GM23248 (cell line): ENCODE results near the gene KIF26A. TPM values are rescaled to one million over a fixed set of nuclear protein-coding genes. Genes with fewer than 3 reads are reported as not detected.

Experiments used
- DNase-seq: peaks from one replicate; pipeline ENCODE4 v3.0.0-alpha.2; 2015
- H2AFZ ChIP-seq: fragments of 200-600 bp; sonication (generic); 2 replicates; pipeline ENCODE4 v1.6.1; 2016; ENCODE audit warnings: antibody characterized with exemption
- H3F3A ChIP-seq: fragments of 200-600 bp; sonication (generic); 2 replicates; pipeline ENCODE4 v1.6.1; 2016; ENCODE audit warnings: mild to moderate bottlenecking, antibody characterized with exemption, mixed run types; ENCODE audit not compliant: insufficient read depth
- H3K27ac ChIP-seq: fragments of 200-600 bp; sonication (generic); 2 replicates; pipeline ENCODE4 v1.5.1; 2016; ENCODE audit warnings: mild to moderate bottlenecking
- H3K27me3 ChIP-seq: fragments of 200-600 bp; sonication (generic); replicated peaks from 2 replicates; pipeline ENCODE4 v1.6.1; 2016; ENCODE audit warnings: mild to moderate bottlenecking; ENCODE audit not compliant: insufficient read depth
- H3K36me3 ChIP-seq: fragments of 200-600 bp; sonication (generic); 2 replicates; pipeline ENCODE4 v1.6.1; 2016; ENCODE audit warnings: low read depth, mild to moderate bottlenecking
- H3K4me1 ChIP-seq: fragments of 200-600 bp; sonication (generic); 2 replicates; pipeline ENCODE4 v1.6.1; 2016; ENCODE audit warnings: mild to moderate bottlenecking; ENCODE audit not compliant: insufficient read depth
- H3K4me2 ChIP-seq: fragments of 200-600 bp; sonication (generic); one replicate; pipeline ENCODE4 v1.6.1; 2016; ENCODE audit warnings: mild to moderate bottlenecking; ENCODE audit not compliant: unreplicated experiment
- H3K4me3 ChIP-seq: fragments of 200-600 bp; sonication (generic); 2 replicates; pipeline ENCODE4 v1.5.1; 2016; ENCODE audit warnings: mild to moderate bottlenecking
- H3K79me2 ChIP-seq: fragments of 200-600 bp; sonication (generic); 2 replicates; pipeline ENCODE4 v1.6.1; 2016; ENCODE audit warnings: mild to moderate bottlenecking; ENCODE audit not compliant: insufficient read depth
- H3K9ac ChIP-seq: fragments of 200-600 bp; sonication (generic); 2 replicates; pipeline ENCODE4 v1.6.1; 2016; ENCODE audit warnings: mild to moderate bottlenecking
- H3K9me2 ChIP-seq: fragments of 200-600 bp; sonication (generic); 2 replicates; pipeline ENCODE4 v1.6.1; 2016; ENCODE audit warnings: mixed run types, mild to moderate bottlenecking, moderate library complexity; ENCODE audit not compliant: insufficient read depth
- H3K9me3 ChIP-seq: fragments of 200-600 bp; sonication (generic); one replicate; pipeline ENCODE4 v1.6.1; 2017; ENCODE audit warnings: low read depth
- H4K20me1 ChIP-seq: fragments of 200-600 bp; sonication (generic); 2 replicates; pipeline ENCODE4 v1.6.0; 2016; ENCODE audit not compliant: insufficient read depth
- EZH2 ChIP-seq: fragments of 200-600 bp; sonication (generic); IDR thresholded peaks from 2 replicates; pipeline ENCODE4 v1.6.1; 2018; ENCODE audit warnings: antibody characterized with exemption, mild to moderate bottlenecking; ENCODE audit not compliant: insufficient read depth, poor library complexity, severe bottlenecking
- EZH2phosphoT487 ChIP-seq: fragments of 200-600 bp; sonication (generic); IDR thresholded peaks from 2 replicates; pipeline ENCODE4 v1.6.1; 2018; ENCODE audit warnings: antibody characterized with exemption, moderate library complexity, mild to moderate bottlenecking, low read depth; ENCODE audit not compliant: insufficient read depth
- WGBS, 2 experiments: methylation state at CpG; one replicate each; pipeline ENCODE4 v1.1.6; 2015 to 2017; ENCODE audit warnings: low lambda C conversion rate in 2 of 2, low coverage in 1 of 2; ENCODE audit errors: missing lambda C conversion rate in 2 of 2; 5-methylcytosine and 5-hydroxymethylcytosine counted together
- in situ Hi-C: fragments of 300-500 bp; cut with MboI; formaldehyde crosslinking; loops from 2 replicates; pipeline ENCODE4 v1.15.0; 2020
- polyA plus RNA-seq: library from polyadenylated mRNA; unstranded; fragments of >200 nt; fragmentation: Nextera tagmentation; extraction: Ambion mirVana; gene quantifications from 2 replicates; pipeline ENCODE4 v1.2.1, GENCODE V29; 2016
- total RNA-seq: library from RNA; depleted of rRNA; stranded (reverse); fragments of >200 nt; shearing (Covaris generic); gene quantifications from 2 replicates; pipeline ENCODE4 v1.2.3, GENCODE V29; 2014

Gene KIF26A
- total and polyA plus RNA-seq, 2 experiments from 2014 or later: not detected

DNA sequence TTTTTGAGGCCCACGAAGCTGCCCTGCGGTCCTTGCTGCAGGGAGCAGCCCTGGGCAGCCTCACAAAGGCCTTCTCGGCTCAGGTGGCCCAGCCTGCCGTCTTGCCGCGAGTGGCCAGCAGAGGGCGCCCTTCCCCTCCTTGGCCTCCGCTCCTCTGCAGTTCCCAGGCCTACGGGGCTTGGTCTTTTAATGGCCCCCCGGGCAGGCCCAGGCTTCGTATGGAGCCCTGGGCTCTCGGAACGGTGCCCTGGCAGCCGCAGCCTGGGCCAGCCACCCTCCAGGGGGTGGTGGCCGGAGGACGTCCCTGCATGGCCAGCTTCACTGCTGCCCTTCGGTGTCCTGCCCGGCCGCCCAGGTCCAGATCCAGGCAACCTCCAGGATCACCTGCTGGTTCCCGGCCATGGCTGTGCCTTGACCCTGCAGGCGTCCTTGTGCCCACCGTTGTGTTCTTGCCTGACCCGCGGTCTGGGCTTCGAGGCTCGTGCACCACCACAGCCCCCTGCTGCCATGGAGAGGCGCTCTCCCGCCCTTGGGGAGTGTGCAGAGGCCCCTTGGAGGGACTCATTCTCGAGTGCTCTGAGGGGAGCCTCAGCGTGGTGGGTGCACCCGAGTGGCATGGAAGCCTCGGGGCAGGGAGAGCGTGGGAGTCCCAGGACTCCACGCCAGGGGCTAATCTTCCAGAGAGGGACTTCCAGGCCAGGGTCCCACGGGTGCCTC, 43.5 kb upstream of the KIF26A start:
- TF ChIP-seq EZH2phosphoT487 (no peak), EZH2 (no peak)
- no peaks in the 10 kb centered on the region for H3K4me1 ChIP-seq
- no peaks in the 10 kb centered on the region for H3K27me3 ChIP-seq
- H3K9me3 ChIP-seq: no peaks in the 10 kb centered on the region
- peak; percentile 55 for DNase-seq
- in situ Hi-C loops: no loop called here
- no peaks in the 10 kb centered on the region for H3F3A ChIP-seq
- no peak overlapping the region for H2AFZ ChIP-seq
- H3K9me2 ChIP-seq: no peaks in the 10 kb centered on the region
- H4K20me1 ChIP-seq: no peaks in the 10 kb centered on the region
- H3K4me3 ChIP-seq: no peak overlapping the region
- no peak overlapping the region for H3K9ac ChIP-seq
- H3K4me2 ChIP-seq: no peak overlapping the region
- H3K36me3 ChIP-seq: no peaks in the 10 kb centered on the region
- H3K79me2 ChIP-seq: no peaks in the 10 kb centered on the region
- WGBS, 2 experiments: 33% methylated on average over 31 to 32 of the region's 35 CpGs
- no peak overlapping the region for H3K27ac ChIP-seq

DNA sequence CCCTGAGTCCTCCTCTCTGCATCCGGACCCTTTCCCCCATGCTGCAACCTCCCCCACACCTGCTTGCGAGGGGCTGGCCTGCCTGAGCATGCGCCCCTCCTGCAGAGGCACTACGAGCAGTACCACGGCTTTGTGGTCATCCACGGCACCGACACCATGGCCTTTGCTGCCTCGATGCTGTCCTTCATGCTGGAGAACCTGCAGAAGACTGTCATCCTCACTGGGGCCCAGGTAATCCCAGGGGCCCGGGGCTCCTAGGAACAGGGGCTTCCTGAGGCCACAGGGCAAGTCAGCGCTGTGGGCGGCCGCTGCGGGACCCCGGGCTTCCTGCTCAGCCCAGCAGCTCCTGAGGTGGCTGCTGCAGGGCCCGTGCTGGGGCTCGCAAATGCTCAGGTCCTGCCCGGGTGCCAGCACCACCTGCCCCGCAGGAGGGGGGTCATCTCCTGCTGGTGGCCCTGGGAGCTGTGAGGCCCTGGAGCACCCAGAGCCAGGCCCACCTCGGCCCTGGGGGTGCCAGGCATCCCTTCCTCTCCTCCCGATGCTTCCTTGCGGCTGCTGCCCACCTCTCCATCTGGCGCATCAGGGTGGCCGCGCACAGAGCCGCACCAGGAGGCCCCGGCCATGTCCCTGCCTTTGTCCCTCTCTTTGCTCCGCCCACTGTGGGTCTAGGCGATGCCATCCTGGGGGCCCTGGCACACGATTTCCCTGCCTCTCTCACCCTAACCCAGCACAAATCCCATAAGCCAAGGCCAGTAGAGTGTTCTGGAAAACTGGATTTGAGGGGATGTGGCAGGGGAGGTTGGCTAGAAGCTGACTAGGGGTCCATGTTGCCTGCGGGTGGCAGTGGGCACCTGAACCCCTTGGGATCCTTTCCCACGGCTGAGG, 42.7 kb upstream of the KIF26A start:
- H3K9me3 ChIP-seq: no peaks in the 10 kb centered on the region
- H3K36me3 ChIP-seq: no peaks in the 10 kb centered on the region
- 61 to 64% methylated on average over 30 to 31 of the region's 31 CpGs for WGBS, 2 experiments
- TF ChIP-seq EZH2phosphoT487 (no peak), EZH2 (no peak)
- no peak for DNase-seq
- in situ Hi-C loops: no loop called here
- H3K27me3 ChIP-seq: no peaks in the 10 kb centered on the region; the same call in 1 of the 2 replicates
- no peak overlapping the region for H2AFZ ChIP-seq
- no peaks in the 10 kb centered on the region for H3K79me2 ChIP-seq
- H3F3A ChIP-seq: no peaks in the 10 kb centered on the region
- H3K27ac ChIP-seq: no peak overlapping the region
- no peak overlapping the region for H3K4me3 ChIP-seq
- H3K9ac ChIP-seq: no peak overlapping the region
- H4K20me1 ChIP-seq: no peaks in the 10 kb centered on the region
- H3K4me2 ChIP-seq: no peak overlapping the region
- H3K4me1 ChIP-seq: no peaks in the 10 kb centered on the region
- no peaks in the 10 kb centered on the region for H3K9me2 ChIP-seq

DNA sequence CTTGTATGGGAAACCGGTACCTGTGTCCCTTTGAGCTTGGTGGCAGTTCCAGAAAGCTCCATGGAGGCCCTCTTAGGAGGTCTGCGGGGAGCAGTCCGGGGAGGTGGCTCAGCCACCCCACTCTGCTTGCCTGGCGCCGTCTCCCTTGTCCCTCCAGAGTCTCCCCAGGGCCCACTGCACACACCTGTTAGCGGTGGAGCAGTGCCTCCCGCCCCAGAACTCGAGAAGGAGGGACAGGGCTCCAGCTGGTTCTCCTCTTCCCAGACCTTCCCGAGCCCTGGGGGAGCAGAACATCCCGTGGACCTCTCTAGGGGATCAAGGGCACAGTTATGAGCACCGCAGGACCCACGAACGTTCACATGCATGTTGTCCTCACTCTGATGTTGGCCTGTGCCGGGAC, 42.1 kb upstream of the KIF26A start:
- in situ Hi-C loops: no loop called here
- H2AFZ ChIP-seq: no peak overlapping the region
- H3K9me2 ChIP-seq: no peaks in the 10 kb centered on the region
- no peak overlapping the region for H3K9ac ChIP-seq
- H3K9me3 ChIP-seq: no peaks in the 10 kb centered on the region
- H3K4me2 ChIP-seq: no peak overlapping the region
- no peaks in the 10 kb centered on the region for H3F3A ChIP-seq
- no peaks in the 10 kb centered on the region for H3K4me1 ChIP-seq
- DNase-seq: no peak
- H4K20me1 ChIP-seq: no peaks in the 10 kb centered on the region
- no peaks in the 10 kb centered on the region for H3K36me3 ChIP-seq
- no peak overlapping the region for H3K4me3 ChIP-seq
- no peaks in the 10 kb centered on the region for H3K79me2 ChIP-seq
- TF ChIP-seq EZH2 (no peak), EZH2phosphoT487 (no peak)
- H3K27me3 ChIP-seq: no peaks in the 10 kb centered on the region; the same call in 1 of the 2 replicates
- no peak overlapping the region for H3K27ac ChIP-seq
- 44 to 45% methylated on average over 13 to 14 of the region's 14 CpGs for WGBS, 2 experiments

DNA sequence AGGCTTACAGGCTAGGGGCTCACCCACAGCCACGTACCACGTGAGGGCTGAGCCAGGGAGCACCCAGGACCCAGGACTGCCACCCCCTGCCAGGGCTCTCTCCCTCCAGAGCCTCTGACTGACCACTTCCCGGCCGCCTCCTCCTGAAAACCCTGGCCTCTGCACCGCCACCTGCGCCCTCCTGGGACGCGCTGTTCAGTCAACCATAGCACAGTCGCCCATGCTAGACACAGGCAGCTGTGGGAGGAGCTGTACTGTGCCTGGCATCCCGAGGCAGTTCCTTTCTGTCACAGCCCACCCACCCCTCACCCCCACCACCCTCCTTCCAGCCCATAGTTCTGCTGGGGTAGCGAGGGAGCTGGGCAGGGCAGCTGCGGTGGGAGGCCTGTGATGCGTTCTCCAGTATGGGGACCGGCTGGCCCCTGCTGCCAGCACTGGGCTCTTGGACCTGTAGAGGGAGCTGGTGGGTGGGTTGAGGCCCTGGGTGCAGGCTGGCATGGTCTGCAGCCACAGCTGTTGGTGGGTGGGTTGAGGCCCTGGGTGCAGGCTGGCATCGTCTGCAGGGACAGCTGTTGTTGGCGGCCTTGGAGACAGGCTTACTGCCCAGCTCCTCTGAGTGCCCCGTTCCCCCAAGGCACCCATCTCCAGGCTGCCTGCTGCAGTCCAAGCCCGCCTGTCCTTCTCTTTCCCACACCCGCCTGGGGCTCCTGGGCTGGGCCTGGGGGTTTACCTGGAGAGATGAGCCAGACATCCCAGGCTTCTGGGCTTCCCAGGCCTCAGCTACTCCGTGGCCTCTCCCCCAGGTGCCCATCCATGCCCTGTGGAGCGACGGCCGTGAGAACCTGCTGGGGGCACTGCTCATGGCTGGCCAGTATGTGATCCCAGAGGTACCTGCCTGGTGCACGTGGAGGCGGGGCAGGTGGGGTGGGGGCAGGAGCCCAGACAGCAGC, 41.4 kb upstream of the KIF26A start:
- H3K79me2 ChIP-seq: no peaks in the 10 kb centered on the region
- no peak for TF ChIP-seq EZH2
- no peak for TF ChIP-seq EZH2phosphoT487
- WGBS, 2 experiments: 50 to 57% methylated on average over 21 to 22 of the region's 25 CpGs
- H2AFZ ChIP-seq: no peak overlapping the region
- H3K27me3 ChIP-seq: no peaks in the 10 kb centered on the region; the same call in 1 of the 2 replicates
- in situ Hi-C loops: no loop called here
- peak; percentile 16 for DNase-seq
- no peaks in the 10 kb centered on the region for H4K20me1 ChIP-seq
- no peak overlapping the region for H3K4me3 ChIP-seq
- H3K9me2 ChIP-seq: no peaks in the 10 kb centered on the region
- H3K27ac ChIP-seq: no peak overlapping the region
- H3K9ac ChIP-seq: no peak overlapping the region
- H3K4me1 ChIP-seq: no peaks in the 10 kb centered on the region
- H3K9me3 ChIP-seq: no peaks in the 10 kb centered on the region
- no peaks in the 10 kb centered on the region for H3K36me3 ChIP-seq
- H3F3A ChIP-seq: no peaks in the 10 kb centered on the region
- no peak overlapping the region for H3K4me2 ChIP-seq
